Neutrophil (primary cell): ENCODE results near the gene TLX2.

ENCODE experiments used
- H3K27ac ChIP-seq: fragments of 200-600 bp; sonication (generic); 2 replicates; pipeline ENCODE4 v1.5.1; 2016; ENCODE audit warnings: mild to moderate bottlenecking, moderate library complexity
- H3K27me3 ChIP-seq: fragments of 200-600 bp; sonication (generic); 2 replicates; pipeline ENCODE4 v1.6.0; 2016; ENCODE audit warnings: mild to moderate bottlenecking
- H3K36me3 ChIP-seq: fragments of 200-600 bp; sonication (generic); 2 replicates; pipeline ENCODE4 v1.5.1; 2017
- H3K4me1 ChIP-seq, 2 experiments: fragments of 200-600 bp in 1 of 2; sonication (generic) in 1 of 2; 1 replicate in 1 of 2; 2 replicates in 1 of 2; pipeline versions ENCODE4 v1.5.1 to v1.6.1; 2013 to 2016; ENCODE audit warnings: low read depth in 1 of 2, low read length in 1 of 2, mild to moderate bottlenecking in 1 of 2, moderate library complexity in 1 of 2; ENCODE audit not compliant: control insufficient read depth in 1 of 2, insufficient read depth in 1 of 2
- H3K4me3 ChIP-seq, 2 experiments: fragments of 200-600 bp in 1 of 2; sonication (generic) in 1 of 2; 1 replicate in 1 of 2; 2 replicates in 1 of 2; pipeline ENCODE4 v1.5.1; 2013 to 2016; ENCODE audit warnings: low read depth in 1 of 2, low read length in 1 of 2, mild to moderate bottlenecking in 1 of 2, moderate library complexity in 1 of 2
- H3K9me3 ChIP-seq: fragments of 200-600 bp; sonication (generic); 2 replicates; pipeline ENCODE4 v1.5.1; 2016
- CTCF ChIP-seq: fragments of 200-600 bp; sonication (generic); IDR thresholded peaks from 2 replicates; pipeline ENCODE4 v1.5.1; 2016; ENCODE audit warnings: antibody characterized with exemption

TLX2 gene

GRCh38 chr2:74515271-74515980, 1.2 kb downstream of the TLX2 start:
- no peaks in the 10 kb centered on the region for H3K36me3 ChIP-seq
- H3K9me3 ChIP-seq, result no peaks in the 10 kb centered on the region
- H3K4me3 ChIP-seq, result peak overlapping the region; percentile 54 to 66
- H3K27ac ChIP-seq, result no peak overlapping the region
- TF ChIP-seq CTCF, result no peak
- H3K4me1 ChIP-seq, result peaks cover 29 to 32% of the 10 kb centered on the region in 2 experiments
- peaks cover 100% of the 10 kb centered on the region for H3K27me3 ChIP-seq

GRCh38 chr2:74515981-74516633, 1.9 kb downstream of the TLX2 start:
- Histone ChIP-seq H3K27ac (no peak overlapping the region), H3K4me1 (peaks cover 29 to 32% of the 10 kb centered on the region in 2 experiments), H3K27me3 (peaks cover 100% of the 10 kb centered on the region), H3K9me3 (no peaks in the 10 kb centered on the region), H3K36me3 (no peaks in the 10 kb centered on the region), H3K4me3 (peak overlapping the region; percentile 54 to 66)
- TF ChIP-seq CTCF, result no peak

GRCh38 chr2:74516650-74517049, 2.4 kb downstream of the TLX2 start:
- no peaks in the 10 kb centered on the region for H3K36me3 ChIP-seq
- peaks cover 100% of the 10 kb centered on the region for H3K27me3 ChIP-seq
- H3K4me1 ChIP-seq, result peaks cover 29 to 32% of the 10 kb centered on the region in 2 experiments
- no peak overlapping the region for H3K27ac ChIP-seq
- no peak for TF ChIP-seq CTCF
- H3K9me3 ChIP-seq, result no peaks in the 10 kb centered on the region
- peak overlapping the region; percentile 54 to 66 for H3K4me3 ChIP-seq

GRCh38 chr2:74522516-74522915, 8.3 kb downstream of the TLX2 start:
- Histone ChIP-seq H3K4me3 (no peak overlapping the region), H3K27me3 (peaks cover 59% of the 10 kb centered on the region), H3K36me3 (peaks cover 19% of the 10 kb centered on the region), H3K27ac (no peak overlapping the region), H3K4me1 (no peaks in the 10 kb centered on the region), H3K9me3 (no peaks in the 10 kb centered on the region)
- TF ChIP-seq CTCF, result no peak

GRCh38 chr2:74524005-74524404, 9.8 kb downstream of the TLX2 start:
- TF ChIP-seq CTCF, result no peak
- no peak overlapping the region for H3K4me3 ChIP-seq
- peaks cover 11 to 13% of the 10 kb centered on the region in 2 experiments for H3K4me1 ChIP-seq
- H3K9me3 ChIP-seq, result no peaks in the 10 kb centered on the region
- H3K27ac ChIP-seq, result no peak overlapping the region
- peaks cover 44% of the 10 kb centered on the region for H3K27me3 ChIP-seq
- H3K36me3 ChIP-seq, result peaks cover 25% of the 10 kb centered on the region
